Measurements from ENCODE around the gene SPTBN1. TPM values are rescaled to one million over a fixed set of nuclear protein-coding genes. Genes with fewer than 3 reads are reported as not detected.

The SPTBN1 gene
- total RNA-seq, 2 donors from 2014 or later = 321 to 326 TPM

DNA sequence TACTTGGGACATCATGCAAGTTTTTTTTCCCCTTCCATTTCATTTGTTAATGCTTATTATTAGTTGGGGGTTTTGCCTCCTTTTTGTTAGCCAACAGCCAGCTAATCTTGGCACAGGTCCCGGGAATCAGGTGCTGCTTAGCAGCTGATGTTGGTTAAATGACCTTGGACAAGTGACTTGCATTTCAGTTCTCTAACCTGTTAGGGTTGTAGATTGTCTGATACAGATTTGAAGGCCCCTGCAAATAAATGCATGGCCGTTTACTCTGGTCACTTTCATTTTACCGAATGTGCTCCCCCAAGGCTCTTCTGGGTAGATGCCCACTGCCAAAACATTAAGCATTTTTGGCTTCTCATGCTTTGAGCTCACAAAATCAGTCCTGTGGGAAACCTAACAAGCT lies 120.9 kb downstream of the SPTBN1 start:
- DNase-seq = peak; percentile 60 to 68
- intact Hi-C loops (cut with DNase I, micrococcal nuclease) = no loop called here
- no peak for ATAC-seq

DNA sequence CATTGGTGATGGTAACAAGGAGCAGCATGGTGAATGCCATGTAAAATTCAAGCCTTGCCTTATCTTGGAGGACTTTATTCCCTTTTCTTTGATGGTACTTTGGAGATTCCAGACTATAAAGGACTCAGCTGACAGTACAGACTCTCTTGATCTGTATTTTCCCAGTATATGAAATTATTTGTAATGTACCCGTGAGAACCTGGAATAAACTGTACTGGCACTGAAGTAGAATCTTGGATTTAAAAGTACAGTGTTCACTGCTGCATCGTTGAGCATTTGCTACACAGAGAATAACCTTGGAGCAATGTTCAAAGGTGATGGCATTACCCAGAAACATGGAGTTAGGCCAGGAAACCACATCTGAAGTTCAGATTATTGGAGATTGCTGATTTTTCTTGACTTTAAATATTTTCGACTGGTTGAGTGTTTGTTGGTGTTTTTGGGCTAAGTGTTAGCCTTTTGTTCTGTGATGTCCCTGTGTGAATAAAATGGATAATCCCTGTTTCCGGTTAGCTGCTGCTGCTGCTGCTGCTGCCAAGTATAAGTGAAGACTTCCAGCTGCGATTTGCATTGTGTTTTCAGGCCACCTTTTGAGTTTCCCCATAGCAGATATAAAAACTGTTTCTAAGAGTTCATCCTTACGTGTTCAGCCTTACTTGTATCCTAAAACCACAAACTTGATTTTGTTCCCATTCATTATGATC lies 122.0 kb downstream of the SPTBN1 start:
- no peak for DNase-seq
- no peak for ATAC-seq
- intact Hi-C loops (cut with DNase I, micrococcal nuclease) = no loop called here

DNA sequence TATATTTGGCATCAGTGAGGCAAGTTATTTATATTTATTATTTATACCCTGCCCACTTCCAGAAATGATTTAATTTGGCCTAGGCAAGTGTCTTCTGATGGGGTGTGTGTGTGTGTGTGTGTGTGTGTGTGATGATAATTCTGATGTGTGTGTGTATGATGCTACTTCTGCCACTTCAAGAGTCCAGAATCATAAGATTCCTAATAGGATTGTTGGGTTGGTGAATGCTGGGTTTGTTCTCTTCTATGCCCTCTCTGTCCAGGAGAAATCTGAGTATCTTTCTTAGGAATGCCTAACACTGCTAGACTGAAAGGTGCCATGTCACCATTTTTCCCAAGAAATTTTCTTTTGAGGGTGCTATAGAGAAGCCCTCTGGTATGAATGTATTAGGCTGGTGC lies 122.5 kb downstream of the SPTBN1 start:
- intact Hi-C loops (cut with DNase I, micrococcal nuclease) = no loop called here
- ATAC-seq (no peak), DNase-seq (no peak)

DNA sequence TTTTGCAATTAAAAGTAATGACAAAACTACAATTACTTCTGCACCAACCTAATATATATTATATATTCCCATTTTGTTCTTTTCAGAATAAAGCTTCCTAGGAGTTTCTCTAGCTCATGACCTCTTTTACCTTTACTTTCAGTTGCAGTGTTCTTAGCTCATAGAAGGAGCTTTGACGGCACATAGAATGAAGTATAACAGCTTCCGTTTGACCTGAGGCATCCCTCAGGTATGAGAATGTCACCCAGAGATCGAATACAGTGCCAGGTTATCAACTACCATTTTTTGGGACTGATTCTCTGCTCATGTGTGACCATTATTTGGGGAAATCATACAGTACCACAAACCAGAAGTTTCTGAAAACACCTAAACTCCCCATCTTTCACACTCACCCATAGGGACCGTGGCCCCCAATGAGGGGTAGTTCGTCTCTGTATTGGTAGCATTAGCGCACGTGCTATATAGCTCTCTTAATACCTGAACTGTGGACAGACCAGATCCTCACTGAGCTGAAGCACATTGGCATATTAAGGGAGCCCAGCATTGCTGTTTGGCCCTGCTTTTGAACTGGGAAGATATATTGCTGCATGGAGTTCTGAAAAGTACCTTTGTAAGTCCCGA lies 123.0 kb downstream of the SPTBN1 start:
- no peak for ATAC-seq
- intact Hi-C loops (cut with DNase I, micrococcal nuclease) = no loop called here
- DNase-seq = no peak

DNA sequence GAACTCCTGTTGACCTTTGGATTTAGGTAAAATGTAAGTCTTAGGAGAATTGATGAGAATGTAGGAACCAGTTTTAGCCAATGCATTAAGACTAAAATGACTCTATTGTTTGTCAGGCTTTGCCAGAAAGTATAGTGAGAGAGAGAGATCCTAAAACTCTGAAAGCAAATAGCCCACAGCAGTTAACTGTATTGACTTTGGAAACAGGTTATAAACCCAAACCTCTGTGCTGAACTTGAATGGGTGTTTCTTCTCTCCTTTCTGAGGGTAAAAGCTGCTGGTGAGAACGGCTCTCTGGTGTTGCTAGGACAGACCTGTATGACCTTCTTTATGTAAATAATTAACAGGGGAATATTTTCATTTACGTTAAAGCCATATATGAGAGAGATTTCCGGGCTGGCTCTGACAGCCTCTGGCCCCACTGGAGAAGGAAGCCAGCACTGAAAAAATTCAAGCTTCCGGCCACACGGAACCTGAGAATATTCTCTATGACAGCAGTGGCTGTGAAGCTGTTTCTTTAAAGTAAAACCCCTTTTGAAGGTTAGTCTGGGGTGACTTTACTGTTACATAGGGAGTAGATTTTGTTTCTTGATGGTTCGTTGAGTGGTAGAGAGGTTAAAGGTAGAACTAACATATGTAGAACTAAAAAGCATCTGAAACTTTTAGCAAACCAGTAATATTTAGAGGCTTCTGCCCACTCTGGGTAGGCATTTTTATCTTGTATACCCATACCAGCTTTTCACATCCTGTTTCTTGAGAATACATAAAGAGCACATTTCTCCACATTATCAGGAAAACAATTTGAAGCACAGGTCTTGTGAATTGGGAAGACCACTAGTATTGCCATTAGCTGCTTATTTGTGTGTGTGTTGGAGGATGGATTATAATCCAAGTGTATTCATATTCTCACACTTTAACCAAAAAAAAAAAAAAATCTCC lies 123.8 kb downstream of the SPTBN1 start:
- intact Hi-C loops (cut with DNase I, micrococcal nuclease) = no loop called here
- DNase-seq = peak; percentile 62 to 75

DNA sequence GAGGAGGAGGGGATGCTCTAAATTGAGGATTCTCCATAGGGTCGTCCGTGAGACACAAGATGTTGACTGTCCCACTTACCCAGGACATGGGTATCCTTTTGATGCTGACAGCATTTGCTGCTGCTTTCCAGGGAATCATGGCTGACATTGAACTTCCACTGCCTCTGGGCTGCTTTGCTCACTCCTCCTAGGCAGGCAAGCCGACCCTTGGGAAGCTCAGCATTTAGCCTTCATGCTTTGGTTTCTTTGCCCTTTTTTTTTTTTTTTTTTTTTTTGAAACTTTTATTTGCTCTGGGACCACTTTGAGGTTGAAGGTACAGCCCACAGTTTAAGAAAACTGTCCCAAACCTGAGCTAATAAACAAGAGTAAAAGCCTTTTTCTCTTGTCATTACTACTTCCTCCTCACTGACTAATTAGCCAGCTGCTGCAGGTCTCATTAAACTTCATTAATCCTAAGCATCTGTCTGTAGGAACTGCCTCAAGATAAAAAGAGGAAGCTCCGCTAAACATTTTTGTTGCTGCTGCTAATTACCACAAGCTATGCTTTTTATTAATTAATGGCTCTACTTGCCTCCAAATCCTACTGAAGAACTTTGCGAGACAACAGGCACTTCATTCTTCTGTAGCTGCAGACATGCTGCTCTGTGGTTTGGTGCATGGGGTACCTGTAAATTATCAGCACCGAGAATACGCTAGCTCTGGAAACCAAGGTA lies 125.4 kb downstream of the SPTBN1 start:
- no peak for ATAC-seq
- intact Hi-C loops (cut with DNase I, micrococcal nuclease) = no loop called here
- no peak for DNase-seq

More for the DNA sequence above, 123.8 kb downstream of the SPTBN1 start:
- ATAC-seq = peak; percentile 81

DNA sequence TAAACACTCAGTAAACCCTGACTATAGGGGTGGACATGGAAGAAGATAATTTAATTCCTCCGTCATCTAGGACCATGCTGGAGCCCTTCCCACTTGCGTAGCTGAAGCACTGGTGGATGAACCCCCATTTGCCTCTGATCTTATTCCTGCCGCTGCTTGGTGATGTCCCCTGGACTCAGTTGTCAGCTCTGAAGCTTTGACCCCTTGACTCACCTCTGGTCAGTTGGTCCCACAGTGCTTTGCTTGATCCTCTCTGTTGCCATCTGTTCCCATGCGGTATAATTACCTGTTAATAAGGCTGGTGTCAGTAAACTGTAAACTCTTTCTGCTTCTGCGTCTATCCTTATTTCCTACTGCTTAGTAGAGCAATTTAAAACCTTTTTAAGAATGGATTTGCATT lies 126.9 kb downstream of the SPTBN1 start:
- no peak for DNase-seq
- no peak for ATAC-seq
- intact Hi-C loops (cut with DNase I, micrococcal nuclease) = no loop called here

DNA sequence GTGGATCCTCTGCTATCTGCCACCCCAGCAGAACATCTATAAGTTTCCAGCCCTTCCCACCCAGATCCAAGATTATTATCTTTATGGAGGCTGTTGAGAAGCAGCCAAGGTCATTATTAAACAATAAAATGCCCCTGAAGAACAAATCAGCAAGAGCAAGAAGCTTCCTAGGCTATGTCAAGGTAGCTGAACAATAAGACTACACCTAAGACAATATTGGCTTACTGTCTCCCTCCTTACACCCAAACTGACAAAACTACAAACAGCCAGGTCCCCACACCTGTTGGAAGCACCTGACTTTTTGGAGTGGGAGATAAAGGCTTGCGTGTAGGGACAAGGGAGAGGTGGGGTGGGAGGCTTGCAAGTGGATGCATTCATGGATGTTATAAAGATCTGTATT lies 128.5 kb downstream of the SPTBN1 start:
- no peak for DNase-seq
- intact Hi-C loops (cut with DNase I, micrococcal nuclease) = no loop called here
- peak; percentile 44 for ATAC-seq

DNA sequence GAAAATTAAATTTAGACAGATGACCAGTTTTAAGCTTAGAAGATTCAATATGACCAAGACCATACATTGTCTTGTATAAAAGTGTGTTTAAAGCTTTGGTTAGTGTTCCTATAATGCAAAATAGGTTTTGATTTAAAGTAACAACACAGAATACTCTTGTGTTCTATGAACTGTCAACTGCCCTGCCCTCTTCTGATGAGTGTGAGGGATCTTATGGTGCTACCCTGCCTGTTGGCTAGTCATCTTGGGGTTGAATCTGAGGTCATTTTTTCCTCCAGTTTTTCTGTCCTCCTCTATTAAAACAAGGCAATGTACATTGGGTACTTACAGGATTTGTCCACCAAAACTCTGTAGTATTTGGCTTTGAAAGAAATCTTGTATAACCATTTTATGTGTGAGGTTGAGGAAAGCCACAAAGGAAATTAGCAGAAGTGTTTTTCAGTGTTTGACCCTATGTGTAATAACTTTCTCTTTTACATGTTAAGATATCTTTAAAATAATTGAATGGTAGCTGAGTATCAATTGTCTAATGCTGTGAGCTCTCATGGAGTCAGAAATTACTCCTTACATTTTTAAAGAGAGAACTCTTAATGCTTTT lies 129.1 kb downstream of the SPTBN1 start:
- ATAC-seq (peak; percentile 30), DNase-seq (no peak)
- intact Hi-C loops (cut with DNase I, micrococcal nuclease) = no loop called here

DNA sequence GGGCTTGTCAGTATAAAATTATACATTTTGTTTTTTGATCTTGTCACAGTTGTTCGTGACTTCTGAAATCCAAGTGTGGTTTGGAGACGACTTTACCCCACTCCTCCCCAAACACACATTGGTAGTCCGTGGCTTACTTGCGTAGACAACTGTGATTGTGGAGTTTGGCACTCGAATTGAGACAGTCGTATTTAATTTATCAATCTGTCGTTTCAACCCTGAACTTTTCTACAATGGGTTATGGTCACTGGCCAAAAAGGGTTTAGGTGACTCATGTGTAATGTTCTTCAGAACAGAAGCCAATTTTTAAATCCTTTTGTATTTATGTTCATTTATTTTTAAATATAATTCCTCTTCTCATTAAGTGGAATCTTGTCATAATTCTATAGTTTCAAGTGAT lies 129.9 kb downstream of the SPTBN1 start:
- DNase-seq (no peak), ATAC-seq (no peak)
- intact Hi-C loops (cut with DNase I, micrococcal nuclease) = no loop called here

DNA sequence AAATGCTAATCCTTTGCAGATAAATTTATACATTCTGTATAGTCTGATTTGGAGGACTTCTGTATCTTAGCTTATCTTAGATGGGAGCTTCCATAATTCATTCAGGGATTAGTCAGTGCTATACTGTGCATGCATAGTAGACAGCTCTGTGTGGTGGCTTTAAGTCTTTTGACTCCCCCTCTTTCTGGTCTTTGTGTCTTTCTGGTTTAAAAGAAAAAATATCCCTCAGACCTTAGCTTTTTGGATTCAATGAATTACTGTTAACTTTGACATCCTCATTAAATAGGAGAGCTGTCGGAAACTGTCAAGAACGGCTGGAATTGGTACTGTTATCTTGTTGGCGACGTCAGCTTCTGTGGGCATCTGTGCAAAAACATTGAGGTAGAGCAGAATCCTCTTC lies 130.4 kb downstream of the SPTBN1 start:
- ATAC-seq (no peak), DNase-seq (no peak)
- intact Hi-C loops (cut with DNase I, micrococcal nuclease) = no loop called here

DNA sequence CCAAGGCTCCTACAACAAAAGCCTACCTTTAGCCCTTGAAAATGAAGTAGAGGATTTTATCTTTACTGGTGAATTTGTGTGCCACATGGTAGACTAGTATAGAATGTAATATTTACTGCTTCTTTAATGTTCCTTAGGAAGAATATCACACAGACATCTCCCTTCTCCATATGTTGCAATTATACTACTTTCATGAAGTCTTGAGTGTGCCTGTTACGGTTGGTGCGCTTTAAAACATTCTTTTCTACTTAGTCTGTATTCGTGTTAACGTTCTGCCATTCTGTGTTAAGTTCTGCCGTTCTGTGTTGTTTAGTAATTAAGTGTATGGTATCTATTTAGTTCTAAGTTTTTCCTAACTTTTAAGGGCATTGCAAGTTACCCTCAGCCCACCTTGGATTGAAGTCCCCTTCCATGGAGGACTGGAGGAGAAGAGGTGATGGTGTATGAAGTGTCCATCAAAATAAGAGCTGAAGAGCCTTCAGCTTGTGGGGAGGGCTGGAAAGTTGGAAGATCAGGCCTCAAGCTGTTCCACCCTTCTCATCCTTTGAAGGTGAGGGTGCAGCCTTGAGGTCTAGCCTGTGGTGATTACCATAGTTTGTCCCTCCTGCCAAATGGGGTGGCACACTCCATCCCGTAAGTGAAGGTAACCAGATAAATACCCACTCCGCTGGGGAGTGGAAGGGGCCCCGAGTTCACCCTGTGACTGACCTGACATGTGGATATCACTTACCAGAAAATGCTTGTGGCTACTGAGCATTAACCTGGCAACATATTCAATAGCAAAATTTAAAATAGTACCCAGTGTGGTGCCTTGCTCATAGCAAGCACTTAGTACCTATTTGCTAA lies 131.3 kb downstream of the SPTBN1 start:
- DNase-seq (no peak), ATAC-seq (no peak)
- intact Hi-C loops (cut with DNase I, micrococcal nuclease) = no loop called here

DNA sequence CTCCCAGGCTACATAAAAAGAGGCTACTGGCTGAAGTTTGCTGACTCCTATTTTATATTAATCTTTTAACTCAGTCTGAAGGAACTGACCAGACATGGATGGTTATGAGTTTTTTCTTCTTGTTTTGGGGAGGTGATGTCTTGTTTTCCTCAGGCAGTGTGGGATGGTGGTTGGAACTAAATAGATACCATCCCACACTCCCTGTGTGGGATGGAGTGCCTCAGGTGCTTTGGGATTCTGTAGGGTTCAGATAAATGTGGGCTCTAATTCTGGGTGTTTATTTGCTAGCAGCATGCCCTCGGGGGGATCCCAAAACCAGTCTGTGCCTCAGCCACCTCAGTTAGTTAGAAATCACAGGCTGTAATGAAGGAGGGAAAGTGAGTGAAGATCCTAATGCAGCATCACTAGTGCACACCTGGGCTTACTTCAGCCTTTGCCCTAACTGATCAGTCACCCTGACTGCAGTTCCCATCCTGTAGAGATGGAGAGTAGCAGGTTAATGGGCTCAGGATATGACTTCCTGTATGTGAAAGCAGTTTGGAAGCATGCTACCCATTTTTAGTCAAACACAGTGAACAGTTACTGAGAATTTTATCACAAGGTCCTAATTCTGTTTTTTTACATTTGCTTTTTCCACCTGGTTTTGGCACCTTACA lies 132.2 kb downstream of the SPTBN1 start:
- ATAC-seq (peak; percentile 29), DNase-seq (no peak)
- intact Hi-C loops (cut with DNase I, micrococcal nuclease) = no loop called here

DNA sequence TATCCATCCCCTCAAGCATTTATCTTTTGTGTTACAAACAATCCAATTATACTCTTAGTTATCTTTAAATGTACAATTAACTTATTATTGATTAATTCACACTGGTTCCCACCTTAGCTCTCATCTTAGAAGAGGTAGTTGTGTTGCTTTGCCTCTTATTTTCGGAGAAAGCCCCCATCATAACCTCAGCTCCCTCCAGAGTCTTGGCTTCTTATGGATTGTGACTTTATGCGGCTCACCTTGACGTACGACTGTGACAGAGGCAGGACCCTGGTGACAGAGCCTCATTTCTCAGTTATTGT lies 132.9 kb downstream of the SPTBN1 start:
- no peak for ATAC-seq
- no peak for DNase-seq
- intact Hi-C loops (cut with DNase I, micrococcal nuclease) = no loop called here

DNA sequence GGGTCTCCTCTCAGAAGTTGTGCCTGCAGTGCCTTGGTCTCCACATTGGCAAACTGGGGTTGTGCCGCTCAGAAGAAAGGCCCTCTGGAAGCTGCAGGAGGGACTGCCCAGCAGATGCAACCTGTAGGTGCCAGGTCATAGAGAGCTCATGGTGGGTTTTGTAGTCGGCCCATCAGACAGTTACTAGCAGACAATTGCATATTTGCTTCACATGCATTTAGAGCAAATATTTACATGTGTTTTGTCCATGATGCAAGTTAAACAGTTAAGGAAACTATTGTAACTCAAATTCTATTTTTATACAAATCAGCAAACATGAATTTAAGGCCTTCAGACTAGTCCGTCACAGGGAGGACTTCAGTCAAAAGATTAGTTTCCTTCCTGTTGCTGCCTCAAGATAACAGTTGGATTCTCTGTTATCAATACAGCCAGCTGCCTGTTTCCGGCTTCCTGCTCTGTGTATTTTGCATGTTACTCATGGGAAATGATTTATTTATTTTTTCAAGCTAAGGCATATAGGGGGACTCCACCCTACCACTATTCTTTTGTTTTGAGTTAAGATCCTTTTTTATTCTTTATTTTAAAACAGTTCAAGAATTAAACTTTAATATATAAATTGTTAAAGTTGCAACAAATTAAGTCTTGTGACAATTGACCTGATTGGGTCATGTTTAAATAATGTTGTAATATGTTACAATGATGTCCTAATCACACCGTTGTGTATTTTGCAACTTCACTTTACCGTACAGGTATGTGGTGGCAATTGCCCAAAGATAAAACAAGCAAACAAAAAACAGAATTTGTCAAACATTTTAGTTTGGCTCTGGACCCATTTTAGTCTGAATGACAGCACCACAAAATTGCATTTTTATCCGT lies 133.5 kb downstream of the SPTBN1 start:
- intact Hi-C loops (cut with DNase I, micrococcal nuclease) = no loop called here
- DNase-seq (peak in 1 of 2 donors; percentile 66), ATAC-seq (peak; percentile 88)

DNA sequence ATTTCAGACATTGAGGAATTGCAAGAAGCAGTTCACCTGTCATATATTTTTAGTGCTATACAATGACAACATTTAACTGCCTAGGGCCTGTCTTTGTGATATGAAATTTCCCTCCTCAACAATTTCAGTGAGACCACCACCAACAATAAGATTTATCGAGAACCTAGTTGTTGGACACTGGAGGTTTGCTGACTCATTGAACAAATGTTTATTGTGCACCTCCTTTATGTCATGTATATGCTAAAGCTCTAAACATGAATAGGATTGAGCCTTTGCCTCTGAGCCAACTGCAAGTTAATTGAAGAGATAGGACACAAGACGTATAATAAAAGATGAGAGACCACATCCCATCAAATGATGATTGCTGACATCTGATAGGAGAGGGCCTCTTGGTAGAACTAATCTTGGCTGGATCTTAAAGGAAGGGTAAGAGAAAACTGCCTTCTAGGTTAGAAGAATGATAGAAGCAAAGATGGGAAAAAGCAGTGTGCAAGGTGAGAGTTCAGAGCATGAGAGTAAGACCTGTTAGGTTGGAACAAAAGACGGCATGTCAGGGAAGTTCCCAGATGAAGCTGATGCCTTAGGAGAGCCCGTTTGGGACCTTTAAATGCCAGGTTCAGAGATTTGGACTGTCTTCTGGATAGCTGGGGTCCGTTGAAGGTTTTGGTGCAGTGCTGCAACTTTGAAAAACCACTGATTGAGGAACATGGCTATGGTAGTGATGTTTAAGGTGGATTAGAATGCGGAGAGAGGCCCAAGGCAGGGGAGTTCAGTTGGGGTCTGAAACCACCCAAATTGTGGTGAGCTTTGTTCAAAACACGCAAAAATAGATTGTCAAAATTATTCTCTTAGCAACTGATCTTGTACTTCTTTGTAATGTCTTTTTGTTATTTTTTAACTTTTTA lies 134.3 kb downstream of the SPTBN1 start:
- intact Hi-C loops (cut with DNase I, micrococcal nuclease) = no loop called here
- ATAC-seq (peak; percentile 25), DNase-seq (no peak)
